CD4-positive, alpha-beta T cell treated with Interleukin-21 for 1 hour (primary cell): ENCODE data around the gene MYCL.
"Not testable (repeated sequence)": the region's sequence is repeated elsewhere in the genome, so short reads cannot be mapped to it uniquely, and the experiment has no call there.

ENCODE experiments used
- DNase-seq: peaks from one replicate; pipeline ENCODE4 v3.0.0-alpha.2; 2020

Gene MYCL

GRCh38 chr1:39886757-39887231 is 14.9 kb downstream of the MYCL start:
- no peak for DNase-seq

DNA sequence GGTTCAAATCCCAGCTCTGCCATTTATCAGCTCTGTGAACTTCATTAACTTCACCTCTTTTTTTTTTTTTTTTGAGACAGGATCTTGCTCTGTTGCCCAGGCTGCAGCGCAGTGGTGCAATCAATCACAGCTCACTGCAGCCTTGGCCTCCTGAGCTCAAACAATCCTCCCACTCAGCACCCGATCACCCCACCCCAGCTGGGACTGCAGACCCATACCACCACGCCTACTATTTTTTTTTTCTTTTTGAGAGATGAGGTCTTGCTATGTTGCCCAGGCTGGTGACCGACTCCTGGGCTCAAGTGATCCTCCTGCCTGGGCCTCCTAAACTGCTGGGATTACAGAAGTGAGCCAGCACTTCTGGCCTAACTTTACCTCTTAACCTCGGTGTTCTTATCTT is 16.2 kb downstream of the MYCL start:
- DNase-seq: no peak

DNA sequence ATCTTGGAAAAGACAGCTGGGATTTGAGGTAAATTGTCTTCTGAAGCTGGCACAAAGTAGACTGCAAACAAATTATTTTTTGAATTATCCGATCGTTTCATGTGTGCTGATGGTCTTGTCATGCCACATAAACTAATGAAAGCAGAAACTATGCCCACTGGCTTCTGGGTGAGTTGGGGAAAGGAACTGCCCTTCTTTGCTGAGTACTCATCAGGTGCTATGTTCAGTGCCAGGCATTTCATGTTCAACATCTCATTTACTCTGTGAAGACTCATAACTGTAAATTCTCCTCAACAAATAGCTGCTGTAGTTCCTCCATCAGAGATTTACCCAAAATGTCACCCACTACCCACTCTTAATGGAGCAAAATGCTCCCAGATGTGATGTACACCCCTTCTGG is 19.6 kb downstream of the MYCL start:
- no peak for DNase-seq

DNA sequence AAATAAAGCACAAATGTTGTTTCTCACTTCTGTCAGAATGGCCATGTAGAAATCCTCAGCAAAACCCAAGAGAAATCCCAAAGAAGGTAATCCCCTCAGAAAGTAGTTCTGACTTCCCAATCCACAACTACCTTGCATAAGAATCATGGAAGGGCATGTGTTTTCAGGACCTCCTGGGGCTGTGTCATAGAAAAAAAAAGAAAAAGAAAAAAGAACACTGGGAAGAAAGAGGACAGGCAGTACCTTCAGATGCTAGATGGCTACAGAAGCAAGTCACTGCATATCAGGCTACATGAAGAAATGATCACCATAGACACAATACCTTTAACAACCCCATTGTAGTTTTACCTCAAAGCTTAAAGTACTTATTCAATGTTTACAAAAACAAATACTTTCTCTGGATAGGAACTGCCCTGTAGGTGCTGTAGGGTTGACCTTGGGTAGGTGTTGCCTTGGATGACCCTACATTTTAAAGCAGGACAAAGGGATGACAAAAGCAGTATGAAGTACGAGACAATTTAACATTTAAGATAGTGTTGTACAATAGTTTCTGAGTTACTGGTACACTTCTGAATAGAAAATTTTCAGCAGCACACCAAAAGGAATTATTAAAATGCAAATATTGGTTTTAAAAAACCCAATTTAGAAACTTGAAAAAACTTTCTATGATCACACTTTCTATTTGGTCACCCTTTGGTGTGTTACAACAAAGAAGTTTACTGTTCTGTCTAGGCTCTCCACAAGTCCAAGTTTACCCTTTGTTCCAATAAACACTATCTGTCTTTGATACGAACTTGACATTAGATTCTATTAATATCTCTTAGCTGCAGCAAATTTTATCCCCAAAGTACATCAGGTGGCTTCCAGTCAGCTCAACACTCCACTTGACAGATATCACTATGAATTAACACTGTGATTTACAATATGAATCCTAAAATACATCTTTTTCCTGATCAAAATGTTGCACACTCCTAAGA is 23.4 kb downstream of the MYCL start:
- DNase-seq: no peak

DNA sequence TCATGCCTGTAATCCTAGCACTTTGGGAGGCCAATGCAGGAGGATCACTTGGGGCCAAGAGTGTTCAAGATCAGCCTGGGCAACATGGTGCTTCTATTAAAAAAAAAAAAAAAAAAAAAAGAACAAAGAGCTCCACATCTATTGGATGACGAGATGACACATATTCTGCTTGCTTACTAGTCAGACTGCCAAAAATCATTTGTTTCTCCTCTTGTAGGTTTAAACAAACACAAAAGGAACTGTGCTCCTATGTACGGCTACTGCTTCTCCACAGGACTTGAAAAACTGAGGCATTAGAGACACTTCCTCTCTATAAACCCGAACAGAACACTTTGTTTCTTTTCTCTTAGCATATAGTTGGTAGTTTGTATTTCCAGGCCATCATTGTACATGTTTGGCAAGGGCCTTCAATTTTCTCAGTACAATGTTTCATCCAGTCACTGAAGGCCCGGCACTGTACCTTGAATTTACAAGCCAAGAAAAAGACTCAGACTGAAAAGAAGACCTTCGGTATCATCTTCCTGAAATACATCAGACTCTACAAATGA is 24.4 kb downstream of the MYCL start:
- no peak for DNase-seq

GRCh38 chr1:39876144-39876543 is 25.6 kb downstream of the MYCL start:
- no peak for DNase-seq

- no peak for DNase-seq
Measured at GRCh38 chr1:39872698-39873097, 29.0 kb downstream of the MYCL start.

DNA sequence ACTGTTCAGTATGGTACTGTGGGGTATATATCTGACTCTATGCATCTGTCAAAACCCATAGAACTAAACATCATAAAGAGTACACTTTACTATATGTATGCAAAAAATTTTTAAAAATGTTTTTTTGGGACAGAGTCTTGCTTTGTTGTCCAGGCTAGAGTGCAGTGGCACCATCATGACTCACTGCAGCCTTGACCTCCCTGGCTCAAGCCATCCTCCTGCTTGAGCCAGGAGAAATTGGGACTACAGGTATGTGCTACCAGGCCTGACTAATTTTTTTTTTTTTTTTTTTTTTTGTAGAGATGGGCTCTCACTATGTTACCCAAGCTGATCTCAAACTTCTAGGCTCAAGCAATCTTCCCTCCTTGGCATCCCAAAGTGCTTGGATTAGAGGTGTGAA is 29.9 kb downstream of the MYCL start:
- DNase-seq: no peak

DNA sequence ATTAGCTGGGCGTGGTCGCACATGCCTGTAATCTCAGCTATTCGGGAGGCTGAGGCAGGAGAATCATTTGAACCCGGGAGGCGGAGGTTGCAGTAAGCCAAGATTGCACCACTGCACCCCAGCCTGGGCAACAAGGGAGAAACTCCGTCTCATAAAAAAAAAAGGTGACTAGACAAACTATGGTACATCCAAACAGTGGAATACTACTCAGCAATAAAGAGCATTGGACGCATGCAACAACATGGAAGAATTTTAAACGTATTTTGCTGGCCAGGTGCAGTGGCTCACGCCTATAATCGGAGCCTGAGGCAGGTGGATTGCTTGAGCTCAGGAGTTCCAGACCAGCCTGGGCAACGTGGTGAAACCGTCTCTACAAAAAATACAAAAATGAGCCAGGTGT is 30.7 kb downstream of the MYCL start:
- not testable (repeated sequence) for DNase-seq

- DNase-seq: not testable (repeated sequence)
Measured at GRCh38 chr1:39869538-39870112, 32.1 kb downstream of the MYCL start.

- no peak for DNase-seq
Measured at GRCh38 chr1:39866767-39867166, 35.0 kb downstream of the MYCL start.

GRCh38 chr1:39865762-39866161 is 36.0 kb downstream of the MYCL start:
- DNase-seq: no peak

GRCh38 chr1:39863177-39863576 is 38.5 kb downstream of the MYCL start:
- no peak for DNase-seq

GRCh38 chr1:39861003-39861402 is 40.7 kb downstream of the MYCL start:
- no peak for DNase-seq

DNA sequence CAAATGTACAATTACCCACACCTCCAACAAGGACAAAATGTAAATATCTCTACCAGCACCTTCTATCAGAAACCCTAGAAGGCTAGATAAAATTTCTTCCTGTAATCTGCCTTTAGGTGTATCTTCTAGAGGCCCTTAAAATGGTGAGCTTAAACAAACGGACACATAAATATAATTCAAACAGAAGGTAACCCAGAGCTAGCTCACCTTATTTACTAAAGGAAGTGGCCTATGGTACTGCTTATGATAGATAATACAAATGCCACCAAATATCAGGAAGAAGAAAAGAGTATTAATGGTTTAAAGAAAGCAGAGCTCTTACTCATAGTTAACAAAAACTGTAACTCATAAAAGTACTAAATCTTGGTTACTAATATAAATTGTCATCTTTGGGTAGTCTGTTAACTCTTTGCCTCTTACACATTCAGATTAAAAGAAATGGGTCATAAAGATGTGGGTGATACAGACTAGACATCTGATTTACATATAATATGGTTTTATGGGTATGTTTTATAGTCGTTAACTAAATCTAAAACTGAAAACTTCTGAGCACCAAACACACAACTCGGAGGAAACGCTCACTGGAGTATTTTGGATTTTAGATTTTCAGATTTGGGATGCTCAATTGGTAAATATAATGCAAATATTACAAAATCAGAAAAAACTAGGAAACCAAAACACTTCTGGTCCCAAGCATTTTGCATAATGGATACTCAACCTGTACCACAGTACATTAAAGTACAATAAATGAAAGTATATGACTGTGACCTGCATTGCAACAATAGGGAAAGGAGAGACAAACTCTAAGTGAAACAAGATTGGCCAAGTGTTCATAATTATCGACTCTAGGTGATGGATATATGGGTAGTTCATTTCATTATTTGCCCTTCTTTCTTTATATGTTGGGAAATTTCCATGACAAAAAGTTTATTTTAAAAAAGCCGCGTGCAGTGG is 41.6 kb downstream of the MYCL start:
- no peak for DNase-seq

GRCh38 chr1:39858315-39858714 is 43.4 kb downstream of the MYCL start:
- no peak for DNase-seq

DNA sequence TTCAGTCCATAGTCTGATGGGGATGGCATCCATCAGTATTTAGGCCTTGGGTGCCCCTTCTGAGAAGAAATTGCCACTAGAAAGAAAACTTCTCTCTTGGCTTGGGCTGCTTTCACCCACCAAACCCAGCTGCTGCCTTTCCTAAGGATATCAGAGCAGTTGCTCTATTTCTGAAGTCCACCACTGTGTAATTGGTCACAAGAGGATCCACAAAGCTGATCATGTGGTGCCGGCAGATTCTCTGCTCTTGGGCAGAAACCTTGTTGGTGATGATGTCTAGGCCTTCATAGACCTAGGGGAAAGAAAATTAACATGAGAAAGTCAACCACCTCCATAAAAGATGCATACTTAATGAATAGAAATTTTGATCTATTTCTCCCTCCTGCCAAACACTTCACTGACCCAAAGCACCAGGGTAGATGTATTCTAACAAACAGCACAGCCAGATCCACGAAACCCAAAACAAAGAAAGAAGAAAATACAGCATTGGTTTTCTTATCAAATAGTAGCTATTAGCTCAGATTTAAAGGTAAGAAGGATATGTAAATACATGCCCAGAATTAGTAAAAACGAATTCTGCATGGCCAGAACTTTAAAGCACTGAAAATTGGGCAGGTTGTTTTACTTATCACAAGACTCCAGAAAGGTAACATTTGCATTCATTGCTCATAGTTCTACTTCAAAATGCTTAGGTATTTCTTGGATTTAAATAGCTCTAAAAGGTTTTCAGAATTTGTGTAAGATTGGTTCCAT is 44.4 kb downstream of the MYCL start:
- no peak for DNase-seq

- DNase-seq: no peak
Measured at GRCh38 chr1:39854738-39855137, 47.0 kb downstream of the MYCL start.

DNA sequence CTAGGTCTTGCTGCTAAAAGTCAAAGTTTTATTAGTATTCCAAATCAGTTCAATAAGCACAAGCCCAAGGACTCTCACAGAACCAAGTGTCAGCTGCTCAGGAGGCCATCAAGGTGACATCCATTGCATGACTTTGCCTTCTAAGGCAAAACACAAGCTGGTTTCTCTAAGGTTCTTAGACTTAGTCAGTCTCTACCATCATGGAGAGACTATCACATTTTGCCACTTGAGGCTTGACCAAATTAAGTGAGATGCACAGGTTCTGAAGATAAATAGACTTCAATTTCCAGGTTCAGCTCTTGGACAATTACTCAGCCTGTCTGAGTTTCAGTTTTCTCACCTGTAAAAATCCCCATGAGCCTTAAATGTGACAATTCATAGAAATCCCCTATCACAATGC is 47.4 kb downstream of the MYCL start:
- DNase-seq: no peak

GRCh38 chr1:39852876-39853275 is 48.8 kb downstream of the MYCL start:
- DNase-seq: no peak

DNA sequence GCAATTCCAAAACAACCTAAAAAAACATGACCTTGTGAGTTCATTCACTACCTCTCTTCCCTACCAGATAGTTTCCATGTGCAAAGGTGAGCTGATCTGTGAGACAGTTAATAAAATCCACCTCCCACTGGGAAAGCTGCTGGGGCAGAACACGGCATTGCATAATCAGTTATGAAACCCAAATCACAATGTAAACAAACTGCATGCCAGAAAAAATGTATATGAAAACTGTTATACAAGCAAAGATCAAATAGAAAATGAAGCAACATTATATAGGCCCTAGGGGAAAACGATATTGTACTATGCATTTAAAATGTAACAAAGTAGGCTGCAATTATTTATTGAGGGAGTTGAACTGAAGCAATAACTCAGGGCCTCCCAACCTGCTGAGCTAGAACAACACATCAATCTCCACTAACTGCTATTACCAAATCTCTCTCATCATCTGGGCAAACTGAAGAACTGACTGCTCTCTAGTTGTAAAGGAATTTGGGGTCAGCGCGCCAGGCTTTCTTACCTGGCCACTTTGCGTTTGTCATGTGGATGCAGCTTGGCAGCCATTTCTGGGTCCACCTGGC is 49.4 kb downstream of the MYCL start:
- DNase-seq: no peak
